Caco-2 (cell line): ENCODE measurements around the gene ANKRD26. TPM values are rescaled to one million over a fixed set of nuclear protein-coding genes. Genes with fewer than 3 reads are reported as not detected.

Experiments
- BruUV-seq: library from RNA; stranded (reverse); fragments of 400-500 nt; replicated peaks from 2 replicates; lab custom pipeline; 2021; lab: Mats Ljungman, UMichigan
- CTCF ChIA-PET: fragments of 300-600 bp; sonication (Branson Sonifier 250); formaldehyde crosslinking; loops from one replicate; lab custom pipeline; 2022; ENCODE audit warnings: antibody characterized with exemption; lab: Charles Lee
- POLR2A ChIA-PET: fragments of 300-600 bp; sonication (Branson Sonifier 250); formaldehyde crosslinking; loops from one replicate; lab custom pipeline; 2022; ENCODE audit warnings: antibody characterized with exemption; lab: Charles Lee
- DNase-seq, 2 experiments: peaks; one replicate each; pipeline versions ENCODE4 v3.0.0 to v3.0.0-alpha.2; 2020 to 2022
- H3K27me3 ChIP-seq: replicated peaks from 2 replicates; pipeline ENCODE4 v1.6.0; 2011; ENCODE audit warnings: low read length; ENCODE audit not compliant: control insufficient read depth, insufficient read depth
- H3K36me3 ChIP-seq: 2 replicates; pipeline ENCODE4 v1.5.1; 2011; ENCODE audit warnings: low read length; ENCODE audit not compliant: control insufficient read depth, insufficient read depth
- H3K4me1 ChIP-seq: fragments of 250-450 bp; sonication (Bioruptor Pico); 2 replicates; pipeline ENCODE4 v1.5.1; 2020; ENCODE audit warnings: mild to moderate bottlenecking
- H3K4me3 ChIP-seq: 2 replicates; pipeline ENCODE4 v1.5.1; 2011; ENCODE audit warnings: low read depth, mild to moderate bottlenecking, control low read depth, low read length
- H3K9me3 ChIP-seq: fragments of 250-450 bp; sonication (Bioruptor Pico); 2 replicates; pipeline ENCODE4 v1.5.1; 2020; ENCODE audit warnings: mild to moderate bottlenecking, moderate library complexity
- H3K27ac Mint-ChIP-seq: one replicate; pipeline ENCODE4 v1.8.0; 2022; ENCODE audit warnings: mixed read lengths; ENCODE audit not compliant: unreplicated experiment
- H3K27me3 Mint-ChIP-seq: one replicate; pipeline ENCODE4 v1.8.0; 2022; ENCODE audit warnings: mixed read lengths; ENCODE audit not compliant: insufficient read depth, unreplicated experiment
- H3K36me3 Mint-ChIP-seq: one replicate; pipeline ENCODE4 v1.8.0; 2022; ENCODE audit warnings: mild to moderate bottlenecking, mixed read lengths; ENCODE audit not compliant: insufficient read depth, unreplicated experiment
- H3K4me1 Mint-ChIP-seq: one replicate; pipeline ENCODE4 v1.8.0; 2022; ENCODE audit warnings: low read depth, mixed read lengths; ENCODE audit not compliant: unreplicated experiment
- H3K4me3 Mint-ChIP-seq: one replicate; pipeline ENCODE4 v1.8.0; 2022; ENCODE audit warnings: mild to moderate bottlenecking, moderate library complexity, mixed read lengths; ENCODE audit not compliant: unreplicated experiment
- H3K9me3 Mint-ChIP-seq: one replicate; pipeline ENCODE4 v1.8.0; 2022; ENCODE audit warnings: mixed read lengths; ENCODE audit not compliant: unreplicated experiment
- intact Hi-C: fragments of 100-400 bp; cut with micrococcal nuclease; formaldehyde crosslinking; loops from one replicate; pipeline ENCODE4 v1.10.0; 2022; ENCODE audit not compliant: unreplicated experiment
- total RNA-seq: library from RNA; stranded (reverse); gene quantifications from 2 replicates; pipeline ENCODE4 v1.2.3, GENCODE V29; 2022
- TF ChIP-seq, protein P1 (sequence below), 2 experiments: fragments of 200-600 bp in 1 of 2; IDR thresholded peaks; 1 replicate in 1 of 2; 2 replicates in 1 of 2; pipeline versions ENCODE4 v1.5.1 to v1.8.0; 2011 to 2022; ENCODE audit warnings: antibody characterized with exemption in 1 of 2, control low read depth in 1 of 2, inconsistent platforms in 1 of 2, low read depth in 1 of 2, low read length in 1 of 2, mild to moderate bottlenecking in 1 of 2, moderate library complexity in 1 of 2; ENCODE audit not compliant: insufficient read depth in 1 of 2, severe bottlenecking in 1 of 2, unreplicated experiment in 1 of 2

Gene ANKRD26
- total RNA-seq, 1 experiment from 2014 or later = 16.2 TPM

DNA sequence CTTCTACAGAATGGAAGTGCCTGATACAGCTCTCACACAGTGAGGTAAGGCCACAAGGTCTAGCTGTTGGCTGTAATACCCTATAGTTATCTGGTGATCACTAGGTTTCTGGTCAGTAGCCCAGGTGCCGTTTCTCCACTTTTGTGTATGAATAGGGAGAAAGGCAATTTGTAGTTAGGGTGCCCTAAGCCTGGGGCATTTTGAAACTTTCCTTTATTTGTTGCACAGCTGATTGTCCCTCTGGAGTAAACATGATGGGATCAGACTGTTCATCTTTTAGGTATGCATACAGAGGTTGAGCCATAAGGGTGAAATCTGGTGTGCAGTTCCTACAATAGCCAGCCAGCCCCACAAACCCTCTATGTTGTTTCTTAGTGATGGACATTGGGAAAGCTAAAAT is 112.4 kb downstream of the ANKRD26 start:
- H3K4me3 Mint-ChIP-seq = no peak overlapping the region
- POLR2A ChIA-PET = no interaction called here
- H3K4me1 Mint-ChIP-seq = peaks cover 7% of the 10 kb centered on the region
- no peaks in the 10 kb centered on the region for H3K4me1 ChIP-seq
- no peak overlapping the region for H3K27ac Mint-ChIP-seq
- H3K36me3 Mint-ChIP-seq = no peaks in the 10 kb centered on the region
- BruUV-seq = no TSS peak
- H3K9me3 ChIP-seq = no peaks in the 10 kb centered on the region
- no peaks in the 10 kb centered on the region for H3K27me3 Mint-ChIP-seq
- intact Hi-C loops = no loop called here
- CTCF ChIA-PET = no interaction called here
- TF ChIP-seq, protein P1, sequence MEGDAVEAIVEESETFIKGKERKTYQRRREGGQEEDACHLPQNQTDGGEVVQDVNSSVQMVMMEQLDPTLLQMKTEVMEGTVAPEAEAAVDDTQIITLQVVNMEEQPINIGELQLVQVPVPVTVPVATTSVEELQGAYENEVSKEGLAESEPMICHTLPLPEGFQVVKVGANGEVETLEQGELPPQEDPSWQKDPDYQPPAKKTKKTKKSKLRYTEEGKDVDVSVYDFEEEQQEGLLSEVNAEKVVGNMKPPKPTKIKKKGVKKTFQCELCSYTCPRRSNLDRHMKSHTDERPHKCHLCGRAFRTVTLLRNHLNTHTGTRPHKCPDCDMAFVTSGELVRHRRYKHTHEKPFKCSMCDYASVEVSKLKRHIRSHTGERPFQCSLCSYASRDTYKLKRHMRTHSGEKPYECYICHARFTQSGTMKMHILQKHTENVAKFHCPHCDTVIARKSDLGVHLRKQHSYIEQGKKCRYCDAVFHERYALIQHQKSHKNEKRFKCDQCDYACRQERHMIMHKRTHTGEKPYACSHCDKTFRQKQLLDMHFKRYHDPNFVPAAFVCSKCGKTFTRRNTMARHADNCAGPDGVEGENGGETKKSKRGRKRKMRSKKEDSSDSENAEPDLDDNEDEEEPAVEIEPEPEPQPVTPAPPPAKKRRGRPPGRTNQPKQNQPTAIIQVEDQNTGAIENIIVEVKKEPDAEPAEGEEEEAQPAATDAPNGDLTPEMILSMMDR (IDR thresholded peaks at IDR 0.05; ENCODE audit: insufficient read depth in 1 of 2, low read depth in 1 of 2, low read length in 1 of 2, severe bottlenecking in 1 of 2, unreplicated experiment in 1 of 2) = no peak
- DNase-seq = no peak
- H3K27me3 ChIP-seq = no peaks in the 10 kb centered on the region
- no peaks in the 10 kb centered on the region for H3K9me3 Mint-ChIP-seq
- H3K4me3 ChIP-seq = no peak overlapping the region
- no peaks in the 10 kb centered on the region for H3K36me3 ChIP-seq

DNA sequence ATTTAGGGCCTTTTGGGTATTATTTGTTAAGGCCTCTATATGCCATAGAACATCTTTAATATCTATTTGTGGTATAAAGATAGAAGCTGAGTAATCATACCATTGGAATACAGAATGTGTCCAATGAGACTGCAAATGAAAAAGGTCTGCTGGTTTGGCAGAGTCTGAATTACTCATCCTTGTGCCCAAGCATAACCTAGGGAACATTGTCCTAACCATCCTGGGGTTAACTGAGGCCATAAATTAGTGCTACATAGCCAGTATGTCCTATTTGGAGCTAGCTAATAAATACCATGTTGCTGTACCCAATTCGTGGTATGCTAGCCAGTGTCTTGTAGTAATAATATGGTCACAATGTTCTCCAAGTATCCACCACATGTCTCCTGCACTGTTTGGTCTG is 117.1 kb downstream of the ANKRD26 start:
- DNase-seq = no peak
- no peaks in the 10 kb centered on the region for H3K9me3 Mint-ChIP-seq
- Histone ChIP-seq H3K27me3 (no peaks in the 10 kb centered on the region), H3K4me3 (no peak overlapping the region), H3K4me1 (no peaks in the 10 kb centered on the region), H3K9me3 (no peaks in the 10 kb centered on the region), H3K36me3 (no peaks in the 10 kb centered on the region)
- CTCF ChIA-PET = no interaction called here
- POLR2A ChIA-PET = interaction anchor here (0.5 kb wide), 1 partner anchor 171 kb away, joined by 4 read pairs; the partner anchor contains the start of gene YME1L1
- TF ChIP-seq, protein P1 (IDR thresholded peaks at IDR 0.05; ENCODE audit: insufficient read depth in 1 of 2, low read depth in 1 of 2, low read length in 1 of 2, severe bottlenecking in 1 of 2, unreplicated experiment in 1 of 2) = no peak
- BruUV-seq = no TSS peak
- no peaks in the 10 kb centered on the region for H3K36me3 Mint-ChIP-seq
- no peaks in the 10 kb centered on the region for H3K4me1 Mint-ChIP-seq
- intact Hi-C loops = no loop called here
- no peak overlapping the region for H3K27ac Mint-ChIP-seq
- H3K4me3 Mint-ChIP-seq = no peak overlapping the region
- no peaks in the 10 kb centered on the region for H3K27me3 Mint-ChIP-seq

DNA sequence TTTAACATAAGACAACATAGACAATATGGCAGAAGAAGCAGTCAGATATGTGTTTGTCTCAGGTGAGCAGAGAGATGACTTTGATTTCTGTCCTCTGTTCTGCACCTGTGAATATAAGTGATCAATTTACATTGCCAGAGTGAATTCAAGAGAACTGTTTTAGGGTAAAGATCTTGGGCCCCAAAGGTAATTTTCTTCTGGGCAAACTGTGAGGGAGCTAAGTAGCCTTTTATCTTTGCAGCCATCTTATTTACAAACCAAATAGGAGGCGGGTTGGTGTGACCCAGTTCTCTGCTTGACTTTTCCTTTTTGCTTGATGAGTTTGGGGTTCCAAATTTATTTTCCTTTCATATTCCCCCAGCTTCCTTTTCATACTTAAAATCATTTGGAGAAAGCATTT is 118.2 kb downstream of the ANKRD26 start:
- no peak for DNase-seq

More for the DNA sequence above, 118.2 kb downstream of the ANKRD26 start:
- Histone ChIP-seq H3K27me3 (no peaks in the 10 kb centered on the region), H3K36me3 (no peaks in the 10 kb centered on the region), H3K9me3 (no peaks in the 10 kb centered on the region), H3K4me3 (no peak overlapping the region), H3K4me1 (no peaks in the 10 kb centered on the region)
- ChIA-PET POLR2A (no interaction called here), CTCF (no interaction called here)
- Mint-ChIP-seq H3K36me3 (no peaks in the 10 kb centered on the region), H3K9me3 (no peaks in the 10 kb centered on the region), H3K27me3 (no peaks in the 10 kb centered on the region), H3K27ac (no peak overlapping the region), H3K4me3 (no peak overlapping the region), H3K4me1 (no peaks in the 10 kb centered on the region)
- BruUV-seq = no TSS peak
- TF ChIP-seq, protein P1 (IDR thresholded peaks at IDR 0.05; ENCODE audit: insufficient read depth in 1 of 2, low read depth in 1 of 2, low read length in 1 of 2, severe bottlenecking in 1 of 2, unreplicated experiment in 1 of 2) = no peak
- intact Hi-C loops = no loop called here
